ENCODE measurements around the gene MIPOL1.
"Not testable (repeated sequence)": the region's sequence is repeated elsewhere in the genome, so short reads cannot be mapped to it uniquely, and the experiment has no call there.

MIPOL1 gene

GRCh38 chr14:37401093-37401492, 203.4 kb downstream of the MIPOL1 start:
- DNase-seq (ENCODE audit: low read depth), result no peak

DNA sequence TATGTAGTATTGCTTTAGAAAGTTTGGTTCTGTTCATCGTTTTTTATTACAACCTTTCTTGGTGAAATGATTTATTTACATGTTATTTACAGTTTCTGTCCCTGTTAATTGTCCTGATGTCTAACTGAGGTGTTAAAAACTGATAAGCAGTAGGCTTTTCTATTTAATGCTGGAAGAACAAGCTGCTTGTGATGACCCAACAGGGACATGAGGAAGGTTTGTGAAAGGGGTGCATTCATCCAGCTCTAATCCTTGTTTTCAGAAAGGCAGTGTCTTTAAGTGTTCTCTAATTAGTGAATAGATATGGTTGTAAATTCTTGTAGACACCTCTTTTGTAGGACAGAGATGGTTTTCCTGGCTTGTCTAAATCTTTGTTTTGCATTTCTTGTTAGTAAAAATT, 205.9 kb downstream of the MIPOL1 start:
- DNase-seq (ENCODE audit: low read depth), result no peak

GRCh38 chr14:37406095-37406494, 208.4 kb downstream of the MIPOL1 start:
- DNase-seq (ENCODE audit: low read depth), result no peak

- peak; percentile 2 for DNase-seq (ENCODE audit: low read depth)
Measured at GRCh38 chr14:37411079-37411735, 213.5 kb downstream of the MIPOL1 start.

- no peak for DNase-seq (ENCODE audit: low read depth)
Measured at GRCh38 chr14:37413050-37413449, 215.3 kb downstream of the MIPOL1 start.

DNA sequence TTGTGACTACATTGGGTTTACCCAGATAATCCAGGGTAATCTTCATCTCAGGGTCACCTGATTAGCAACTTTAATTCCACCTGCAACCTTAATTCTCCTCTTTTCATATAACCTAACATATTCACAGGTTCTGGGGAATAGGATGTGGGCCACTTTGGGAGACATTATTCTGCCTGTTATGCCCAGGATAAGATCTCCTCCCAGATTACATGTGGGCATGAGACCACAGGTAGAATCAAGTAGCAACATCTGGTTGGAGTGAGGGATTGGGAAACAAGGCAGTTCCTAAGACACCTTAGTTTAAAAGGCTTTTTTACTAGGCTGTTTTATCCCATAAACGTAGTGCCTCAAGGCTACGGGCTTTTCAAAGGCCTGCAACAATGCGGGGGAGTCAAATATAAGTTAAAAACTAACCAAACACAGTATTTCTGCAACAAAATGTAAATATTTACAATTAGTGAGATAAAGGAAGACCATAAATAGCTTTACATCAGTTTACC, 215.8 kb downstream of the MIPOL1 start:
- DNase-seq (ENCODE audit: low read depth), result no peak

- DNase-seq (ENCODE audit: low read depth), result no peak
Measured at GRCh38 chr14:37416264-37416663, 218.5 kb downstream of the MIPOL1 start.

- DNase-seq (ENCODE audit: low read depth), result no peak
Measured at GRCh38 chr14:37417151-37417550, 219.4 kb downstream of the MIPOL1 start.

- no peak for DNase-seq (ENCODE audit: low read depth)
Measured at GRCh38 chr14:37417833-37418232, 220.1 kb downstream of the MIPOL1 start.

GRCh38 chr14:37420622-37421021, 222.9 kb downstream of the MIPOL1 start:
- no peak for DNase-seq (ENCODE audit: low read depth)

DNA sequence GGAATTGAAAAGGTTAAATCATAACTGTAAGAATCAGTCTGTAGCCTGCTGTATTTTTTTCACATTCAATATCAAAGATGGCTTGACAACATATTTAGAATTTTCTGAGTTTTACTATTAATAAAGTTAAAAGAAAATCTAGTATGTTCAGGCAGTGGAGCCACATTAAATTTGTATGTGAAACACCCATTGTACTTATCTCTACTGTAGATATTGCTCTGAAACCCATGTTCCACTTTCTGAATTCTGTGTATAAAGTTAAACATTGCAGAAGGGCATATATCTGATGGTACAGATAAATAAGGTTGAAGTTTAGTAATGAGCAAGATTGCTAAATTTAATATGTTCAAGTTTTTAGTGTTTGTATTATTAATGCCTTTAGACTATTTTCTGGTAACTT, 224.6 kb downstream of the MIPOL1 start:
- DNase-seq (ENCODE audit: low read depth), result no peak

GRCh38 chr14:37422748-37423147, 225.0 kb downstream of the MIPOL1 start:
- no peak for DNase-seq (ENCODE audit: low read depth)

- no peak for DNase-seq (ENCODE audit: low read depth)
Measured at GRCh38 chr14:37428954-37429353, 231.2 kb downstream of the MIPOL1 start.

DNA sequence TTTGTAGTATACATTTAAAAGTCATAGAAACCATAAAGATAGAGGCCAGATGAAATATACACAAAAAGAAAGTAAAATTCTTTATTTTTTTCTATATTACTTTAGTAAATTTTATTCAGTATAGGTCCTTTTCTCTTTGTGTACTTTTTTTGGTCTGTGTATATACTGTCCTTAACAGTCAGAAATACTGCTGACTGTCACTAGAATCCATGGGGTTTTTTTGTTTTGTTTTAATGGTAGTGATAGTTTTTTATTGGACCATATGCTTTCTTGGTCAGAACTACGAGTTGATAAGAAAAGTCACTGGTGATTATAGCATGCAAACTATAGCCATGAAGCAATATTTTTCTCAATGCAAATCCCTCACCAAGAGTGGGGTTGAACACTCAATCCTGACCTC, 231.9 kb downstream of the MIPOL1 start:
- no peak for DNase-seq (ENCODE audit: low read depth)

DNA sequence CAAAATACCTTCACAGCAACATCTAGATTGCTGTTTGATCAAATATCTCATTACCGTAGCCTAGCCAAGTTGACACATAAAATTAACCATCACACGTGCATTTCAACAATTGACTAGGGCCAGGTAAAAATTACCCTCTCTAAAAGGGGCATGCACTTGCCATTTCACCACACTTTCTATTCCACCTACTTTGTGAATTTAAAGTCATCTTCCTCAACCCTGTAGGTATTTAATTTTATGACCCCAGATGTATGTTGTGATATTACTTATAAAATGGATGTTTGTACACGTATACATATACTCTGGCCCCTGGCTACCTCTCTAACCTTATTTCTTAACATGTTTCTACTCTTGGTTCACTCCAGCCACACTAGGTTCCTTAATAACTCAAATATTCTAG, 237.1 kb downstream of the MIPOL1 start:
- DNase-seq (ENCODE audit: low read depth), result no peak

- no peak for DNase-seq (ENCODE audit: low read depth)
Measured at GRCh38 chr14:37436519-37436918, 238.8 kb downstream of the MIPOL1 start.

DNA sequence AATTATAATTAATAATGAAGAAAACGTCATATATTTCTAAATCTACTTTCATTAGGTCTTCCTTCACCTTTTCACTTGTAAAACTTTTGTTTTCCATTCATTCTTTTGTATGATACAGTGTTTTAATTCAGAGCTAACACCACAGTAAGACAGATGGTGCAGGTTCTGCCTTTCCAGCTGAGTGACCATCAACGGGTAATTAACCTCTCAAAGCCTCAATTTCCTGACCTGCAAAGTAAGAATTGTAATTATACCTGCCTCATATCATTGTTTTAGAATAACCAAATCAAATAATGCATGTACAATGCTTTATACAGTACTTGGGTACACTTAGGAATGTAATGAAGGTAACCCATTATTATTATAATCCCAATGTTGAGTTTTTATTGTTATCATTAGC, 239.8 kb downstream of the MIPOL1 start:
- DNase-seq (ENCODE audit: low read depth), result no peak

- no peak for DNase-seq (ENCODE audit: low read depth)
Measured at GRCh38 chr14:37438444-37438843, 240.7 kb downstream of the MIPOL1 start.

GRCh38 chr14:37443461-37443860, 245.7 kb downstream of the MIPOL1 start:
- DNase-seq (ENCODE audit: low read depth), result peak; percentile 52

DNA sequence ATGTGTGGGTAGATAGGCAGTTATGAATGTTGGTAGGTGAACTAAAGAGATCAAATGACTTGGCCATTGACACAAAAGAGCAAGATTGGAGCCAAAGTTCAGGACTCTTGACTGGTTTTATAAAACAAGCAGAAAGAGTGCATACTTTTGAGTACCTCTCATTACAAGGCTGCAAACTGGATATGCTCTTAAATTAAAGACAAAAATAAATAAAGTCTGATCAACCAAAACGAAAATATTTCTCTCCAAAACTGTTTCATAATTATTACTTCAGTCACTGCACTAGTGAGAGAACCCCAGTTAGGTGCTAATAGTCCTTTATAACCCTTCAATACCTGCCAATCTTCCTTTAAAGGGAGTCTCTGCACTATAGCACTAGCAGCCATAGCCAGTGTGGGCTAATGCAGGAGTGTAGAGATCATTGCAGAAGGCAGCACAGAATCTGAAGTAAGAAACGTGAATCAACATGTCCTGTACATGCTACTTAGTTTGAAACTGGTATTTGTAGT, 250.2 kb downstream of the MIPOL1 start:
- DNase-seq (ENCODE audit: low read depth), result no peak

DNA sequence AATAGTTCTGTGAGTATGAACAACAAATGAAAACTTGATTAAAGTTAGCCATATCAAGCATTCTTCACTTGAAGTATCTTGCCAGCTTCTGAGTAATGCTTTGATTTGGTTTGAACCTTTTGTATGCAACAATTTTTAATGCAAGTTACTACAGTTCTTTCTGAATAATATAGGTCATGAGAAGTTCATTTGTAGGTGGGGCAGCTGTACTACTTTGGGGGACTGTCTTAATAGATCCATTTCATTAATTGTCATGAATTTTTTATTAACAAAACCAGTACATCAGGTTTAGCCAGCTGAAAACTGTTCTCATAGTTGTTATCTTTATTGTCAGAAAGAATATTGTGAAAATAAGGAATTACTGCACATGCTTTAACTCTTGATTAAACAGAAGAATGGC, 254.6 kb downstream of the MIPOL1 start:
- no peak for DNase-seq (ENCODE audit: low read depth)

DNA sequence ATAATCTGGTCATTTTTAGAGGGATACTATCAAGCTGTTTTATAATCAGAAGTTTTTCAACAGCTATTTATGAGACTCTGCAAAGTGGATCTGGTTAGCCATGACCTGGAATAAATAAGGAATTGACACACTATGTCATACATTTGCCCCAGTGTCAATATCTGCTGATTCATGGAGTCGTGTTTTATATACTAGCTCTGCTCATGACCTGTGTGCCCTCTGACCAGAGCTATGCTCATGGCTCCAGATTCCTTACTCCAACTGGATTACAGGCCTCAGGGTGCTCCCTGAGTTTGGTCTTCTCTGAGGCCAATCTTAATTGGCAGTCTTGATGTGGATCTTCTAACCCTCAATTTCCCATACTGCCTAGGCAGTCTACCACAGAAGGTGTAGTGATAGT, 256.2 kb downstream of the MIPOL1 start:
- DNase-seq (ENCODE audit: low read depth), result no peak

DNA sequence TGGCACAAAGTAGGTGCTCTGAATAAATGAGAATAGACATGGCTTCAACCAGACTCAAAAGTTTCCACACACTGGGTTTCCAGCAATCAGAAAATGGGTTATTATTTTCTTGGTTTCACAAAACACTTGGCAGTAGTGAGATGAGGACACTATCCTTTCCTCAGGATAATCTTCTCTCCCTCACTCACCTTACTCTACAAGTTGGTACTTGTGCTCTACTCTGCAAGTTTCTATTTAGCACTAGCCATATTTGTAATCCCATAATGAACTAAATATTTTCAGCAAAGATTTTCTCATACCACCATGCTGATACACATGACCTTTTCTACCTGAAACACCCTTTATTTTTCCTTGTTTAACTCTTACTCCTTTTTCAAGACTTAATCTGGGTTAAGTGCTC, 259.6 kb downstream of the MIPOL1 start:
- DNase-seq (ENCODE audit: low read depth), result no peak

GRCh38 chr14:37462426-37462825, 264.7 kb downstream of the MIPOL1 start:
- DNase-seq (ENCODE audit: low read depth), result not testable (repeated sequence)

Data from EH (cell line).